ENCODE results near the gene KCNIP4. TPM values are rescaled to one million over a fixed set of nuclear protein-coding genes. Genes with fewer than 3 reads are reported as not detected.

KCNIP4 gene
- total and polyA plus RNA-seq, 10 of the 15 experiments (the other 5 are each of a cell fraction or from before 2014, with no cell fraction given), result 0.03 to 0.23 (median 0.13) TPM; not detected in 7

- TF ChIP-seq IRF5 (IDR thresholded peaks at IDR 0.05; ENCODE audit: borderline replicate concordance) (no peak), SREBF1 (IDR thresholded peaks at IDR 0.05; ENCODE audit: low read length) (no peak), ASH2L (IDR thresholded peaks at IDR 0.05; ENCODE audit: borderline replicate concordance, low read depth) (no peak)
- ChIA-PET CTCF (no interaction called here), POLR2A (no interaction called here), SMC1A (ENCODE audit: uncharacterized antibody, unreplicated experiment) (no interaction called here), RAD21 (ENCODE audit: unreplicated experiment) (no interaction called here)
- in situ Hi-C loops (cut with MboI), result no loop called here
- intact Hi-C loops (cut with micrococcal nuclease; ENCODE audit: unreplicated experiment), result no loop called here
- no peak overlapping the region for H3K27ac ChIP-seq (ENCODE audit: control insufficient read depth, insufficient read depth)
- H3K4me3 ChIP-seq, result no peak overlapping the region
- H4K20me1 ChIP-seq (ENCODE audit: control insufficient read depth, insufficient read depth), result no peaks in the 10 kb centered on the region
- no peak for DNase-seq (ENCODE audit: low read depth, low spot score)
- H3K27me3 ChIP-seq (replicated peaks in 1 of 2; ENCODE audit: control insufficient read depth in 2 of 2, insufficient read depth in 2 of 2, low read length in 1 of 2), result no peaks in the 10 kb centered on the region
- no peak overlapping the region for H3K9ac ChIP-seq (ENCODE audit: control insufficient read depth, insufficient read depth, low read length)
- H3K36me3 ChIP-seq (ENCODE audit: control insufficient read depth in 2 of 2, insufficient read depth in 2 of 2, low read length in 1 of 2), result no peaks in the 10 kb centered on the region
- no peak for FAIRE-seq
- H3K9me3 ChIP-seq (replicated peaks; ENCODE audit: control insufficient read depth, insufficient read depth, low read length), result no peaks in the 10 kb centered on the region
- no peaks in the 10 kb centered on the region for H3K4me1 ChIP-seq (ENCODE audit: control insufficient read depth, insufficient read depth, low read length)
- ATAC-seq, result no peak
- WGBS (ENCODE audit: insufficient coverage, insufficient replicate concordance, low lambda C conversion rate, missing lambda C conversion rate), result 2% methylated on average over 3 of the region's 3 CpGs
- no peaks in the 10 kb centered on the region for H3K79me2 ChIP-seq (ENCODE audit: control insufficient read depth, insufficient read depth, low read length)
- no peak overlapping the region for H2AFZ ChIP-seq (ENCODE audit: control insufficient read depth, low read depth, low read length)
- BruUV-seq (replicated peaks), result no TSS peak
- no peak overlapping the region for H3K4me2 ChIP-seq (ENCODE audit: control insufficient read depth, insufficient read depth)
These were observed 295.9 kb downstream of the KCNIP4 start for GRCh38 chr4:21652508-21653231.

DNA sequence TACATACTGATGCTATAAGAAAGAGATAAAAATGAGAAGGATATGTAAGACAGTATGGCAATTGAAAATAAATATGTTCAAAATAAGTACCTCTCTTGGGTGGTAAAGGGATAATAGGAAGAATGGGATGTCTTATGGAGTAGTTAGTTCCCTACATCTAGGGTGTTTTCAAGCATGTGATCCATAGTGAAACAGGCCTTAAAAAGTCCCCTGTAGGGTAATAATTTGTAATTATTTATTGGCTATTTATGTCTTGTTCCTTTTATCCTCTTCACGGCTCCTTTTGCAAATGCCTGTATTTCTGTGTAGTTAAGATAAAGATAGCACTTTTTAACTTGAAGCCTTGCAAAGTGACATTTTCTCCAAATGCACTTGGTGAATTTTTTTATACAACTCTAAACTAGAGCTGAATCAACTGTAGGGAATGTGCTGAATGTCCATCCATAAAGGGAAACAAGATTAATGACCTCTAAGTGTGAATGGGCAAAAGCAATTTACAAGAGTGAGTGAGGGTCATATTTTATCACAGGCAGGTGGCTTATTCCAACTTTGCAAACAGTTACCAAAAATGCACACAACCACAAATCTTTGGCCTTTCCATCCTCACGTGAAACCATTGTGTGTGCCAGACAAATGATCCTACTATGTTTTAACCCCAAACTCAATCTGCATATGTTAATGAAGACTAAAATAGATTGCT, 299.0 kb downstream of the KCNIP4 start:
- in situ Hi-C loops (cut with MboI), result no loop called here
- H3K79me2 ChIP-seq (ENCODE audit: control insufficient read depth, insufficient read depth, low read length), result no peaks in the 10 kb centered on the region
- POLR2A ChIA-PET, result no interaction called here
- FAIRE-seq (no peak), DNase-seq (ENCODE audit: low read depth, low spot score) (no peak), ATAC-seq (no peak)
- no peaks in the 10 kb centered on the region for H3K9me3 ChIP-seq (replicated peaks; ENCODE audit: control insufficient read depth, insufficient read depth, low read length)
- no peaks in the 10 kb centered on the region for H3K4me1 ChIP-seq (ENCODE audit: control insufficient read depth, insufficient read depth, low read length)
- H3K4me2 ChIP-seq (ENCODE audit: control insufficient read depth, insufficient read depth), result no peak overlapping the region
- H4K20me1 ChIP-seq (ENCODE audit: control insufficient read depth, insufficient read depth), result no peaks in the 10 kb centered on the region
- RAD21 ChIA-PET (ENCODE audit: unreplicated experiment), result no interaction called here
- SMC1A ChIA-PET (ENCODE audit: uncharacterized antibody, unreplicated experiment), result no interaction called here
- H3K36me3 ChIP-seq (ENCODE audit: control insufficient read depth in 2 of 2, insufficient read depth in 2 of 2, low read length in 1 of 2), result no peaks in the 10 kb centered on the region
- WGBS (ENCODE audit: insufficient coverage, insufficient replicate concordance, low lambda C conversion rate, missing lambda C conversion rate), result 0% methylated on average over 2 of the region's 2 CpGs
- CTCF ChIA-PET, result interaction anchor here (0.7 kb wide), 1 partner anchor 83 kb away, joined by 3 read pairs; no protein-coding TSS in a partner anchor
- no peak overlapping the region for H3K9ac ChIP-seq (ENCODE audit: control insufficient read depth, insufficient read depth, low read length)
- no peak overlapping the region for H3K27ac ChIP-seq (ENCODE audit: control insufficient read depth, insufficient read depth)
- H2AFZ ChIP-seq (ENCODE audit: control insufficient read depth, low read depth, low read length), result no peak overlapping the region
- H3K4me3 ChIP-seq, result no peak overlapping the region
- intact Hi-C loops (cut with micrococcal nuclease; ENCODE audit: unreplicated experiment), result no loop called here
- no peaks in the 10 kb centered on the region for H3K27me3 ChIP-seq (replicated peaks in 1 of 2; ENCODE audit: control insufficient read depth in 2 of 2, insufficient read depth in 2 of 2, low read length in 1 of 2)
- no TSS peak for BruUV-seq (replicated peaks)
- no peak for TF ChIP-seq ATF7 (IDR thresholded peaks at IDR 0.05; ENCODE audit: low read depth)
- TF ChIP-seq SIX5 (IDR thresholded peaks at IDR 0.05; ENCODE audit: low read depth, low read length, severe bottlenecking), result no peak
- no peak for TF ChIP-seq NR2C2 (IDR thresholded peaks at IDR 0.05; ENCODE audit: borderline replicate concordance, control insufficient read depth, insufficient read length, low read depth)
- no peak for TF ChIP-seq HCFC1 (IDR thresholded peaks at IDR 0.05; ENCODE audit: low read length)
- TF ChIP-seq EZH2 (IDR thresholded peaks at IDR 0.05; ENCODE audit: borderline replicate concordance, control insufficient read depth, low read depth, low read length), result no peak
- no peak for TF ChIP-seq SMAD1 (IDR thresholded peaks at IDR 0.05; ENCODE audit: low read depth, partially characterized antibody)
- no peak for TF ChIP-seq CBX5 (IDR thresholded peaks at IDR 0.05; ENCODE audit: low read depth)
- TF ChIP-seq MEF2B (IDR thresholded peaks at IDR 0.05; ENCODE audit: partially characterized antibody, poor library complexity, severe bottlenecking), result no peak
- no peak for TF ChIP-seq BRCA1 (IDR thresholded peaks at IDR 0.05; ENCODE audit: low read depth, low read length)
- TF ChIP-seq SPI1 (IDR thresholded peaks at IDR 0.05; ENCODE audit: borderline replicate concordance, insufficient read depth, low read depth, low read length), result no peak
- TF ChIP-seq ZNF207 (IDR thresholded peaks at IDR 0.05; ENCODE audit: borderline replicate concordance), result no peak
- TF ChIP-seq, protein P1, sequence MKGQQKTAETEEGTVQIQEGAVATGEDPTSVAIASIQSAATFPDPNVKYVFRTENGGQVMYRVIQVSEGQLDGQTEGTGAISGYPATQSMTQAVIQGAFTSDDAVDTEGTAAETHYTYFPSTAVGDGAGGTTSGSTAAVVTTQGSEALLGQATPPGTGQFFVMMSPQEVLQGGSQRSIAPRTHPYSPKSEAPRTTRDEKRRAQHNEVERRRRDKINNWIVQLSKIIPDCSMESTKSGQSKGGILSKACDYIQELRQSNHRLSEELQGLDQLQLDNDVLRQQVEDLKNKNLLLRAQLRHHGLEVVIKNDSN (IDR thresholded peaks at IDR 0.05; ENCODE audit: borderline replicate concordance, extremely low read length, insufficient read depth, low read depth, low read length), result no peak

Measured in GM12878 (cell line).